GM15510 (cell line): ENCODE measurements around the gene WDR18.

ENCODE experiments used
- POLR2A ChIP-seq: IDR thresholded peaks from 3 replicates; pipeline ENCODE4 v1.6.1; 2011; ENCODE audit warnings: borderline replicate concordance; ENCODE audit not compliant: insufficient read length; ENCODE audit errors: extremely low read depth

WDR18 gene

GRCh38 chr19:955803-956765 lies 28.1 kb upstream of the WDR18 start:
- TF ChIP-seq POLR2A, result no peak

DNA sequence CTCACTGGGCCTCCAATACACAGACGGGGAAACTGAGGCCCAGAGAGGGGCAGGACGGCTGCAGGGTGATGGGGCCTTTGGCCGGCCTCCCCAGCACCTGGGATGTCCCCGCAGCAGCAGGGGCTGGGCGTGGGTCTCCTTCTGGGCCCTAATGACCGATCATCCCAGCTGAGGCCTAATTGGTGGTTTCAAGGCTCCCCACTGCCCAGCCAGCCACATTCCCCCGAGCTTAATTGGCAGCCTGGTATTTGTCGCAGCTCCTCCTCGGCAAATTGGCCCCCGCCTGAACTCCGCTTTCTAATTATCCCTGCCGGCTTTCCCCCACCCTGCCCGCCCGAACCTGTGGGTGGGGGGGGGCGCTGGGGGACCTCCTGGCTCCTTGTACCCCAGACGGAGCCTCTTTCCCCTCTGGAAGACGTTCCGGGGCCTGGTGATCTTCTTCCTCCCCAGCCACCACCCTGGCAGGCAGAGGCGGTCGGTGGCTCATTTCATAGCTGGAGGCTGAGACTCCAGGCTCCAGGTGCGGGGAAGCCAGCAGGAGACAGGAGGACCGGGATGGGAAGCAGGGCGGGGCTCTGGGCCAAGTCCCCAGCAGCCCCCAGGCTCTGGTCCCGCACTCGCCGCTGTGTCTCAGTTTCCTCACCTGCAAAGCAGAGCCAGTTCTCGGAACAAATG lies 27.2 kb upstream of the WDR18 start:
- TF ChIP-seq POLR2A, result no peak

- TF ChIP-seq POLR2A, result no peak
These were observed 24.9 kb upstream of the WDR18 start for GRCh38 chr19:958967-959855.

GRCh38 chr19:960020-960419 lies 24.1 kb upstream of the WDR18 start:
- no peak for TF ChIP-seq POLR2A

- TF ChIP-seq POLR2A, result no peak
These were observed 23.6 kb upstream of the WDR18 start for GRCh38 chr19:960601-960938.

DNA sequence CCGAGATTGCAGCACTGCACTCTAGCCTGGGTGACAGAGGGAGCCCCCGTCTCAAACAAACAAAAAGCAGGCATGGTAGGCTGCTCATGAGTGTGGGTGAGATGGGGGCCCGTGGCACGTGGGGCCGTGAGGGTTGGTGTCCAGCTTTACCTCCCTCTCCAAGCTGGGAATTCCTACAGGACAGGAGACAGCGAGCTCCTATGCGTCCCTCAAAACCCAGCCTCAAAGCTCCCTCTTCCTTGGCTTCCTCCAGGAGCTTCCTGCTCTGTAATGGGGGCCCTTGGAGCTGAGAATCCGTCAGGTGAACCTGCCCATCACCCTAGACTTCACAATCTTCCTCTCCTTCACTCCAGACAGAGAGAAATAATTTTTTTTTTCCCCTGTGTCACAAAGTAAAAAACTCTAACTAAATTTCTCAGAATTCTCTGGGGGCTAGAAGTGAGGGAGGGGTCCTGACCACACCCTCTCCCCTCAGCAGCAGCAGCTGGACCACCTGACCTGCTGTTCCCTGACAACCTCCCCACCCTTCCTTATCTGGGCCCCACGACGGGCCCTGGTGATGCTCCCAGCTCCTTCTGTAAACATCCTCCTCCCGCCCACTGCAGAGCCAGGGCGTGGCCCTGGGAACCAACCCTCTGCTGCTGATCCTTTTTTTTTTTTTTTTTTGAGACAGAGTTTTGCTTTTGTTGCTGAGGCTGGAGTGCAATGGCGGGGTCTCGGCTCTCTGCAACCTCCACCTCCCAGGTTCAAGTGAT lies 22.1 kb upstream of the WDR18 start:
- no peak for TF ChIP-seq POLR2A

GRCh38 chr19:962683-963400 lies 21.3 kb upstream of the WDR18 start:
- no peak for TF ChIP-seq POLR2A

DNA sequence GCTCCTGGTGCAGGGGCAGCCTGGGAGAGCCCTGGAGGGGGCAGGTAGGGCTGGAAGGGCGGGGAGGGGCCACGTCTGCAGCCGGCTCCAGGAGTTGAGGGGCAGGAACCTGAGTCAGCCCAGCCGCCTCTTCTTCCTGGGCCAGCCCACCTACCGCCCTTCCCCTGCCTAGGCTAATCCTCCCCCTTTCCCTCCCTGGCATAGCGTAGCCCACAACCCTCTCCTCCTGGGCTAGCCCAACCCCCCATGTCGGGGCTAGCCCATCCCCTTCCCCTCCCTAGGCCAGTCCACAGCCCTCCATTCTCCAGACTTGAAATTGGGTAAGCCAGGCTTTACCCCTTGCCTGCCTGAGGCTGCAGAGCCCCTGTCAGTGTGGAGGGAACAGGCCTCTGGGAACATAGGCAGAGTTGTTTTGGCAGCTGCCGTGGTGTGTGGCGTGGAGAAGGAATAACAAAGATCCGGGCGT lies 20.6 kb upstream of the WDR18 start:
- TF ChIP-seq POLR2A, result no peak

DNA sequence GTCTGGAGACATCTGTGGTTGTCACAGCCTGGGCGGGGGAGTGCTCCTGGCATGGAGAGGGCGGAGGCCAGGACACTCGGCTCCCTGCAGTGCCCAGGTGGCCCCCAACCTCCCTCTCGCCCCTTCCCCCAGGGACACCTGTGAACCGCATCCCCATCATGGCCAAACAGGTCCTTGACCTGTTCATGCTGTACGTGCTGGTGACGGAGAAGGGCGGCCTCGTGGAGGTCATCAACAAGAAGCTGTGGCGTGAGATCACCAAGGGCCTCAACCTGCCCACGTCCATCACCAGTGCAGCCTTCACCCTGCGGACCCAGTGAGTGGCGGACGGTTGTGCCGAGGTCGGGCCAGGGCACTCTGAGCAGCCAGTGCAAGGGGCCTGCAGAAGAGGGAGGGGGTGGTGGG lies 20.0 kb upstream of the WDR18 start:
- TF ChIP-seq POLR2A, result no peak

- no peak for TF ChIP-seq POLR2A
These were observed 19.1 kb upstream of the WDR18 start for GRCh38 chr19:964761-965694.

DNA sequence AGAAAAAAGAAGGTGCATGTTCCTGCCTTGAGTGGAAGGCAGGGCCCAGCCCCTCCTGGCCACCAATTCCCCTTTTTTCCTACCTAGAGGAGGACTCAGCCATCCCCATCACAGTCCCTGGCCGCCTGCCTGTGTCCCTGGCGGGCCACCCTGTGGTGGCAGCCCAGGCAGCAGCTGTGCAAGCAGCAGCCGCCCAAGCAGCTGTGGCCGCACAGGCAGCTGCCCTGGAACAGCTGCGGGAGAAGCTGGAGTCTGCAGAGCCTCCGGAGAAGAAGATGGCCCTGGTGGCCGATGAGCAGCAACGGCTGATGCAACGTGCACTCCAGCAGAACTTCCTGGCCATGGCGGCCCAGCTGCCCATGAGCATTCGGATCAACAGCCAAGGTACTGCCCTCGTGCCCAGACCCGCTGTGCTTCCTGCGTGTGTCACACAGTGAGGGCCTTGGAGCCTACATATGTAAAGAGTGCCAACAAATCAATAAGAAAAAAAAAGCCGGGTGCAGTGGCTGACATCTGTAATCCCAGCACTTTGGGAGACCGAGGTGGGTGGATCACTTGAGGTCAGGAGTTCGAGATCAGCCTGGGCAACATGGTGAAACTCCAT lies 17.6 kb upstream of the WDR18 start:
- no peak for TF ChIP-seq POLR2A

GRCh38 chr19:970695-971094 lies 13.4 kb upstream of the WDR18 start:
- no peak for TF ChIP-seq POLR2A

DNA sequence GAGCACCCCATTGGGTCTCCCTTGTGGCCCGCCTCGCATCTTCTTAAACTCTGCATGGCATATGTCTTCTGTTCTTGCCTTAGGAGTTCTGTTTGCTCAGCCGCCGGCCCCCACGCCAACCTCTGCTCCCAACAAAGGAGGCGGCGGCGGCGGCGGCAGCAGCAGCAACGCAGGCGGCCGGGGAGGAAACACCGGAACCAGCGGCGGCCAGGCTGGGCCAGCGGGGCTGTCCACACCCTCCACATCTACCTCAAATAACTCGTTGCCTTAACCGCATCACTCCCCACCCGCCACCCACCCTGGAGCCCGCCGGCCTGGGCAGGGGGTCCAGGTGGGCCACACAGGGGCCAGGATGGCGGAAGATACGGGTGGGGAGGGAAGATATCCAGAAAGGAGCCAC lies 12.3 kb upstream of the WDR18 start:
- no peak for TF ChIP-seq POLR2A

DNA sequence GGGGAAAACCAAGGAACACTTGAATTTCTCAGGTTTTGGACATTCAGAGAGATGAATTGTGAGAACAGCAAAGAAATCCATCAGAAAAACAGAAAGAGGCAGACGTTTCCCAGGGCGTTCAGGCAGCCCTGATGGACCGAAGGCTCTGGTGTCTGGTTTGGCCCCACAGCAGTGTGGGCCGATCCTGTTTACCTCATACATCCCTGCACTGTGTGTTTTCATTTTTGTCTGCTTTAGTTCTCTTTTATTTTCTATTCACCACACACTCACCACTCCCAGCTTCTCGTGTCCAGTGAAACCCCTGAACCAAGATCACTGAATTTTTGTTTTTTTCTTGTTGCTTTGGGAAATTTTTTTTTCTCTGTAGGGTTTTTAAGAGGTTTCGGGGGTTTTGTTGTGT lies 11.9 kb upstream of the WDR18 start:
- no peak for TF ChIP-seq POLR2A
